Cardiac fibroblast (primary cell): ENCODE measurements around the gene PRC1.

Source experiments
- DNase-seq, 2 donors: peaks; one replicate each; pipeline versions ENCODE4 v3.0.0 to v3.0.0-alpha.2; 2010; ENCODE audit warnings: low read depth in 2 of 2
- H3K4me3 ChIP-seq, 2 donors: replicated peaks in 1 of 2; 1 replicate in 1 of 2; 2 replicates in 1 of 2; pipeline ENCODE4 v1.5.1; 2011; ENCODE audit warnings: low read depth in 2 of 2, low read length in 2 of 2, mild to moderate bottlenecking in 2 of 2, moderate library complexity in 1 of 2
- TF ChIP-seq, protein P1 (sequence below): IDR thresholded peaks from one replicate; pipeline ENCODE4 v1.5.1; 2011; ENCODE audit warnings: low read depth, mild to moderate bottlenecking, low read length, inconsistent platforms

PRC1 gene

DNA sequence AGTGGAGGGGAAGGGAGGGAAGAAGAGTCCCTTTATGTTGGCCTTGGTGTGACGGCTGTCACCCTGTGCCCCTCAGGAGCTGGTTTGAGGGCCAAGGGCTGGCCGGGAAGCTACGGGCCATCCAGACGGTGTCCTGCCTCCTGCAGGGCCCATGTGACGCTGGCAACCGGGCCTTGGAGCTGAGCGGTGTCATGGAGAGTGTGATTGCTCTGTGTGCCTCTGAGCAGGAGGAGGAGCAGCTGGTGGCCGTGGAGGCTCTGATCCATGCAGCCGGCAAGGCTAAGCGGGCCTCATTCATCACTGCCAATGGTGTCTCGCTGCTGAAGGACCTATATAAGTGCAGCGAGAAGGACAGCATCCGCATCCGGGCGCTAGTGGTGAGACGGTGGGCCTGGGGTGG is 47.8 kb downstream of the PRC1 start:
- TF ChIP-seq, protein P1, sequence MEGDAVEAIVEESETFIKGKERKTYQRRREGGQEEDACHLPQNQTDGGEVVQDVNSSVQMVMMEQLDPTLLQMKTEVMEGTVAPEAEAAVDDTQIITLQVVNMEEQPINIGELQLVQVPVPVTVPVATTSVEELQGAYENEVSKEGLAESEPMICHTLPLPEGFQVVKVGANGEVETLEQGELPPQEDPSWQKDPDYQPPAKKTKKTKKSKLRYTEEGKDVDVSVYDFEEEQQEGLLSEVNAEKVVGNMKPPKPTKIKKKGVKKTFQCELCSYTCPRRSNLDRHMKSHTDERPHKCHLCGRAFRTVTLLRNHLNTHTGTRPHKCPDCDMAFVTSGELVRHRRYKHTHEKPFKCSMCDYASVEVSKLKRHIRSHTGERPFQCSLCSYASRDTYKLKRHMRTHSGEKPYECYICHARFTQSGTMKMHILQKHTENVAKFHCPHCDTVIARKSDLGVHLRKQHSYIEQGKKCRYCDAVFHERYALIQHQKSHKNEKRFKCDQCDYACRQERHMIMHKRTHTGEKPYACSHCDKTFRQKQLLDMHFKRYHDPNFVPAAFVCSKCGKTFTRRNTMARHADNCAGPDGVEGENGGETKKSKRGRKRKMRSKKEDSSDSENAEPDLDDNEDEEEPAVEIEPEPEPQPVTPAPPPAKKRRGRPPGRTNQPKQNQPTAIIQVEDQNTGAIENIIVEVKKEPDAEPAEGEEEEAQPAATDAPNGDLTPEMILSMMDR = no peak
- no peak overlapping the region for H3K4me3 ChIP-seq
- DNase-seq = no peak

DNA sequence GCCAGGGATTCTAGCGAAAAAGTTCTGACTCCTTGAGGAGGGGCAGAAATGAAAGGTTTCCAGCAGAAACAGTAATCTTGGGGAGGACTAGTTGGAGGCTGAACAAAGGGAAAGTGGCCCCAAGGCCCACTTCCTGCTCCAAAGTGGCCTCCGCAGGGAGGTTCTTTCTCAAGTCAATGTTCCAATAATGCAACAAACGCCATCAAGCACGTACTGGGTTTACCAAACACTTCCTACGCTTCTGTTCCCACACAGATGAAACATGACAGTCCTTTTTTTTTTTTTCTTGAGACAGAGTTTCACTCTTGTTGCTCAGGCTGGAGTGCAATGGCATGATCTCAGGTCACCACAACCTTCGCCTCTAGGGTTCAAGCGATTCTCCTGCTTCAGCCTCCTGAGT is 49.2 kb downstream of the PRC1 start:
- no peak for DNase-seq
- TF ChIP-seq, protein P1 = no peak
- no peak overlapping the region for H3K4me3 ChIP-seq

DNA sequence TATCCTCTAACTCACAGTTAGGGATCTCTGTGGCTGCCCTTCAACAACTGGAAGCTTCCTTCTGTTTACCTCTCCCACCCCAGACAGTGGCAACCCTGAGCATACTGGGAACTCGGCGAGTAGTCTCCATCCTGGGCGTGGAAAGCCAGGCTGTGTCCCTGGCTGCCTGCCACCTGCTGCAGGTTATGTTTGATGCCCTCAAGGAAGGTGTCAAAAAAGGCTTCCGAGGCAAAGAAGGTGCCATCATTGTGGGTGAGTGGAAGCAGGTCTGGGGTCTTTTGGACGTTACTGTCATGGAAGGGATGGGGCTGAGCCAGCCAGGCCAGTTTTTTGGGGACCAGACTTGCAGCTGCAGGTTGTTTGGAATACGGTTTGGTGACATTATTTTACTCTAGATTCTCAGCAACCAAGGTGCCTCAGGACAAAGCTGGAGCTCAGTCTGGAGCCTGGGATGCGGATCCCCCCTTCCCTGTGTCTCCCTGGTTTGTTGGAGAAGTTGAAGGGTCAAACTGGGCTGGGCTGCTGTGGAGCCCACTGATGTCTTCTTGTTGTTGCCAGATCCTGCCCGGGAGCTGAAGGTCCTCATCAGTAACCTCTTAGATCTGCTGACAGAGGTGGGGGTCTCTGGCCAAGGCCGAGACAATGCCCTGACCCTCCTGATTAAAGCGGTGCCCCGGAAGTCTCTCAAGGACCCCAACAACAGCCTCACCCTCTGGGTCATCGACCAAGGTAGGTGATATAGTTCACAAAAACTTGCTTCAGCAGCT is 51.8 kb downstream of the PRC1 start:
- no peak overlapping the region for H3K4me3 ChIP-seq
- TF ChIP-seq, protein P1 = no peak
- DNase-seq = no peak

DNA sequence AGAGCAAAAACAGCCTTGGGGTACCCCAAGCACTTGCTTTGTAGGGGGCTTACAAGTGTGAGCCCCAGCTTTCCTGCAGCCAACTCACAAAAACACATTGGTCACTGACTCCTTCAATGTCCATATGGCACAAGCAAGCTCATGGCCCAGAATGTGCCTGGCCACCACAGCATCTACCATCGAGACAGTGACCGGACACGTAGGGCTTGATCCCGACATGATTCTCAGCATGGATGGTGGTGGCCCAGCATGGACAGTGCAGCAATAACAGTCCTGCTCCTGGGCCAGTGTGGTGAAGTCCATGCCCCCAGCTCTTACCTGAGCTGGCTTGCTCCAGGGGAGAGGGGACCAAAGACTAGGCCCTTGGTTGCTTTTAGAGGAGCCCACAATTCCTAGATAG is 53.3 kb downstream of the PRC1 start:
- H3K4me3 ChIP-seq = no peak overlapping the region
- TF ChIP-seq, protein P1 = no peak
- no peak for DNase-seq

DNA sequence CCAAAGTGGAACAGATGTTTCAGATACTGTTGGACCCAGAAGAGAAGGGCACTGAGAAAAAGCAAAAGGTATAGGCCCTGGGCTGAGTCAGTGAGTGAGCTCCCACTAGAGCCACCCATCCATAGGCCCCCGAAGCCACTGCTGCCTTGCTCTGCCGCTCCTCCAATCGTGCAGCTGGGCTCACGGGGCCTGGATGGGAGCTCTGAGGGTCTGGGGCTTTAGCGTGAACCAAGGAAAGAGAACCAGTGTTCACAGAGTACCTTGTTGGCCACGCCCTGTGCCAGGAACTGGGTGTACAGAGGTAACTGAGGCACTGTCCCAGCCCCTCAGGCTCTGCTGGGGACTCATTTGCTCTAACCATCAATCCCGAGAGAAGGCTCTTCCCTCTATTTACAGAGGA is 54.6 kb downstream of the PRC1 start:
- no peak for DNase-seq
- TF ChIP-seq, protein P1 = no peak
- no peak overlapping the region for H3K4me3 ChIP-seq

DNA sequence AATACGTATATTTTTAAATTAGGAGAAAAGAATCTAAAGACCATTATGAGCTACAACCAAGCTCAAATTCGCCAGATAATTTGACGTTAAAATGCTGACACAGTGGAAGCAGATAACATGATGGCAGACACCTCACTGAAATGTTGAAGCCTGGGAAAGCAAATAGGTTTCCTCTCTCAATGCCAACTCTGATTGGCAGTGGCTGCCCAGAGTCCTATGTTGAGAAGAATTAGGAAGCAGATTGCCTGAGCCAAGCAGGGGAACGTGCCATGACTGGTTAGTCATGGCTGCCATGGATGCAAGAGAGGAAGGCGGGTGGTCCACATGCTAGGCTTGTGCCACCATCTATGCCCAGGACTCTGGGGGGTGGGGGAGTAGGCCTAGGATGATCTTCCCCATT is 56.1 kb downstream of the PRC1 start:
- TF ChIP-seq, protein P1 = no peak

DNA sequence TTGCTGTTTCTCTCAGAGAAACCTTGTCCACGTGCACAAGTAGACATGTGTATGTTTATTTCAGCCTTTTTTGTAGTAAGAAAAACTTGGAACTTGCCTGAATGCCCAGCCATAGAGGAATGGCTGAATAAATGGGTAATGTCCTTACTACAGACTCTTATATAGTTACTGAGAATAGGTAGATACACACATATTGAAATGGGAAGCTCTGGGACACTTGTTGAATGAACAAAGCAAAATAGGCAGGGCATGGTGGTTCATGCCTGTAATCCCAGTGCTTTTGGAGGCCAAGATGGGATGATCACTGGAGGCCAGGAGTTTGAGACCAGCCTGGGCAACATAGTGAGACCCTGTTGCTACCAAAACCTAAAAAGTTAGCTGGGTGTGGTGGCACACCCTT is 57.5 kb downstream of the PRC1 start:
- H3K4me3 ChIP-seq = no peak overlapping the region
- DNase-seq = no peak
- TF ChIP-seq, protein P1 = no peak

More for the DNA sequence above, 56.1 kb downstream of the PRC1 start:
- DNase-seq = no peak
- H3K4me3 ChIP-seq = no peak overlapping the region
